Measurements from ENCODE around the gene TGM6.

TGM6 gene

GRCh38 chr20:2365091-2365490 lies 15.6 kb upstream of the TGM6 start:
- DNase-seq: no peak

- no peak for DNase-seq
Measured at GRCh38 chr20:2365666-2366065, 15.0 kb upstream of the TGM6 start.

- no peak for DNase-seq
Measured at GRCh38 chr20:2368621-2369020, 12.1 kb upstream of the TGM6 start.

- DNase-seq: no peak
Measured at GRCh38 chr20:2373098-2373497, 7.6 kb upstream of the TGM6 start.

- DNase-seq: no peak
Measured at GRCh38 chr20:2374346-2375125, 6.2 kb upstream of the TGM6 start.

GRCh38 chr20:2378893-2379292 lies 1.8 kb upstream of the TGM6 start:
- no peak for DNase-seq

- DNase-seq: peak; percentile 32
Measured at GRCh38 chr20:2379511-2380229, 1.0 kb upstream of the TGM6 start.

- DNase-seq: no peak
Measured at GRCh38 chr20:2381303-2381702, 602 bp downstream of the TGM6 start.

GRCh38 chr20:2382833-2383232 lies 2.1 kb downstream of the TGM6 start:
- DNase-seq: no peak

GRCh38 chr20:2385026-2385425 lies 4.3 kb downstream of the TGM6 start:
- no peak for DNase-seq

- DNase-seq: no peak
Measured at GRCh38 chr20:2385496-2385895, 4.8 kb downstream of the TGM6 start.

GRCh38 chr20:2386516-2387179 lies 5.9 kb downstream of the TGM6 start:
- DNase-seq: no peak

- DNase-seq: peak; percentile 70
Measured at GRCh38 chr20:2387180-2387577, 6.5 kb downstream of the TGM6 start.

GRCh38 chr20:2387580-2387979 lies 6.9 kb downstream of the TGM6 start:
- no peak for DNase-seq

GRCh38 chr20:2390951-2391675 lies 10.4 kb downstream of the TGM6 start:
- DNase-seq: no peak

- DNase-seq: no peak
Measured at GRCh38 chr20:2394411-2395055, 13.8 kb downstream of the TGM6 start.

GRCh38 chr20:2395136-2395535 lies 14.4 kb downstream of the TGM6 start:
- no peak for DNase-seq

- DNase-seq: no peak
Measured at GRCh38 chr20:2396241-2396814, 15.6 kb downstream of the TGM6 start.

GRCh38 chr20:2397091-2397490 lies 16.4 kb downstream of the TGM6 start:
- no peak for DNase-seq

GRCh38 chr20:2397595-2398145 lies 17.0 kb downstream of the TGM6 start:
- no peak for DNase-seq

- no peak for DNase-seq
Measured at GRCh38 chr20:2398449-2398848, 17.7 kb downstream of the TGM6 start.

GRCh38 chr20:2399390-2399789 lies 18.7 kb downstream of the TGM6 start:
- no peak for DNase-seq
